HEK293 (cell line): Measurements from ENCODE around the gene PAX7.
A peak's percentile ranks its signal among the peaks of the same experiment; 100 is the strongest.

Experiments
- CTCF ChIA-PET: fragments of 350-600 bp; formaldehyde crosslinking; extraction: SDS; loops from one replicate; lab custom pipeline; 2021; ENCODE audit warnings: antibody characterized with exemption; lab: Yijun Ruan, JAX
- POLR2A ChIA-PET: fragments of 300-600 bp; formaldehyde crosslinking; extraction: SDS; loops from one replicate; lab custom pipeline; 2020; ENCODE audit warnings: antibody characterized with exemption, inconsistent platforms; lab: Yijun Ruan, JAX
- H3K27ac ChIP-seq: fragments of 200-500 bp; sonication (Bioruptor generic); 2 replicates; pipeline ENCODE4 v1.5.1; 2014; ENCODE audit warnings: low read depth, low read length, control low read depth, inconsistent platforms; ENCODE audit errors: extremely low read depth
- H3K36me3 ChIP-seq, 2 experiments: fragments of 200-500 bp in 1 of 2; sonication (Bioruptor generic) in 1 of 2; 1 replicate in 1 of 2; 2 replicates in 1 of 2; pipeline ENCODE4 v1.5.1; 2014 to 2017; ENCODE audit warnings: inconsistent platforms in 2 of 2, low read length in 2 of 2; ENCODE audit not compliant: control insufficient read depth in 2 of 2, insufficient read depth in 1 of 2
- H3K4me1 ChIP-seq: fragments of 200-500 bp; sonication (Bioruptor generic); 2 replicates; pipeline ENCODE4 v1.5.1; 2014; ENCODE audit warnings: mild to moderate bottlenecking, low read length, inconsistent platforms; ENCODE audit not compliant: control insufficient read depth, insufficient read depth
- H3K4me3 ChIP-seq: 2 replicates; pipeline ENCODE4 v1.5.1; 2011; ENCODE audit warnings: low read depth, mild to moderate bottlenecking, control low read depth, low read length, moderate library complexity
- H3K9me3 ChIP-seq: fragments of 200-500 bp; sonication (Bioruptor generic); 2 replicates; pipeline ENCODE4 v1.5.1; 2014; ENCODE audit warnings: low read depth, low read length, inconsistent platforms; ENCODE audit not compliant: control insufficient read depth, insufficient read depth
- BCL11A ChIP-seq: fragments of 450-650 bp; formaldehyde crosslinking; IDR thresholded peaks from 2 replicates; pipeline ENCODE4 v1.5.1; 2016; ENCODE audit warnings: low read depth, missing biosample characterization, missing genetic modification characterization
- FEZF1 ChIP-seq: fragments of 450-650 bp; formaldehyde crosslinking; IDR thresholded peaks from 2 replicates; pipeline ENCODE4 v1.5.1; 2016; ENCODE audit warnings: missing biosample characterization, missing genetic modification characterization
- GLIS1 ChIP-seq: fragments of 450-650 bp; formaldehyde crosslinking; IDR thresholded peaks from 2 replicates; pipeline ENCODE4 v1.5.1; 2016; ENCODE audit warnings: missing biosample characterization, missing genetic modification characterization
- GLIS2 ChIP-seq: fragments of 450-650 bp; formaldehyde crosslinking; IDR thresholded peaks from 2 replicates; pipeline ENCODE4 v1.5.1; 2016; ENCODE audit warnings: missing biosample characterization, missing genetic modification characterization
- KLF7 ChIP-seq: fragments of 450-650 bp; formaldehyde crosslinking; IDR thresholded peaks from 2 replicates; pipeline ENCODE4 v1.5.1; 2016; ENCODE audit warnings: missing biosample characterization, missing genetic modification characterization, borderline replicate concordance
- PRDM1 ChIP-seq: fragments of 450-650 bp; formaldehyde crosslinking; IDR thresholded peaks from 2 replicates; pipeline ENCODE4; 2016; ENCODE audit warnings: missing biosample characterization, missing genetic modification characterization
- SCRT1 ChIP-seq: fragments of 450-650 bp; formaldehyde crosslinking; IDR thresholded peaks from 2 replicates; pipeline ENCODE4 v1.5.1; 2016; ENCODE audit warnings: missing biosample characterization, missing genetic modification characterization, borderline replicate concordance
- ZNF138 ChIP-seq: fragments of 450-650 bp; formaldehyde crosslinking; IDR thresholded peaks from 2 replicates; pipeline ENCODE4 v1.5.1; 2016; ENCODE audit warnings: missing biosample characterization, missing genetic modification characterization, borderline replicate concordance
- ZNF175 ChIP-seq: fragments of 450-650 bp; formaldehyde crosslinking; IDR thresholded peaks from 2 replicates; pipeline ENCODE4 v1.5.1; 2016; ENCODE audit warnings: missing biosample characterization, missing genetic modification characterization
- ZNF202 ChIP-seq: fragments of 450-650 bp; formaldehyde crosslinking; IDR thresholded peaks from 2 replicates; pipeline ENCODE4 v1.5.1; 2016; ENCODE audit warnings: missing biosample characterization, missing genetic modification characterization, borderline replicate concordance
- ZNF324 ChIP-seq: fragments of 450-650 bp; formaldehyde crosslinking; IDR thresholded peaks from 2 replicates; pipeline ENCODE4 v1.5.1; 2016; ENCODE audit warnings: missing biosample characterization, missing genetic modification characterization
- ZNF521 ChIP-seq: fragments of 450-650 bp; formaldehyde crosslinking; IDR thresholded peaks from 2 replicates; pipeline ENCODE4 v1.5.1; 2017; ENCODE audit warnings: missing biosample characterization, mild to moderate bottlenecking, missing genetic modification characterization
- ZNF571 ChIP-seq: fragments of 450-650 bp; formaldehyde crosslinking; IDR thresholded peaks from 2 replicates; pipeline ENCODE4 v1.5.0; 2017; ENCODE audit warnings: missing biosample characterization, missing genetic modification characterization
- ZNF629 ChIP-seq: fragments of 450-650 bp; formaldehyde crosslinking; IDR thresholded peaks from 2 replicates; pipeline ENCODE4 v1.5.1; 2017; ENCODE audit warnings: missing biosample characterization, missing genetic modification characterization
- ZNF701 ChIP-seq: fragments of 450-650 bp; formaldehyde crosslinking; IDR thresholded peaks from 2 replicates; pipeline ENCODE4 v1.5.1; 2016; ENCODE audit warnings: missing biosample characterization, missing genetic modification characterization
- TF ChIP-seq, protein P1 (sequence below): fragments of 450-650 bp; formaldehyde crosslinking; conservative IDR thresholded peaks from 2 replicates; pipeline ENCODE4 v1.5.1; 2016; ENCODE audit warnings: low read depth, missing biosample characterization, missing genetic modification characterization
- TF ChIP-seq, protein P2 (sequence below): fragments of 450-650 bp; formaldehyde crosslinking; IDR thresholded peaks from 2 replicates; pipeline ENCODE4 v1.5.1; 2016; ENCODE audit warnings: missing biosample characterization, missing genetic modification characterization, borderline replicate concordance
- TF ChIP-seq, protein P3 (sequence below): fragments of 450-650 bp; formaldehyde crosslinking; IDR thresholded peaks from 2 replicates; pipeline ENCODE4; 2016; ENCODE audit warnings: missing biosample characterization, missing genetic modification characterization

The PAX7 gene

GRCh38 chr1:18643154-18644012, 12.7 kb downstream of the PAX7 start (continued):
- TF ChIP-seq, protein P1, sequence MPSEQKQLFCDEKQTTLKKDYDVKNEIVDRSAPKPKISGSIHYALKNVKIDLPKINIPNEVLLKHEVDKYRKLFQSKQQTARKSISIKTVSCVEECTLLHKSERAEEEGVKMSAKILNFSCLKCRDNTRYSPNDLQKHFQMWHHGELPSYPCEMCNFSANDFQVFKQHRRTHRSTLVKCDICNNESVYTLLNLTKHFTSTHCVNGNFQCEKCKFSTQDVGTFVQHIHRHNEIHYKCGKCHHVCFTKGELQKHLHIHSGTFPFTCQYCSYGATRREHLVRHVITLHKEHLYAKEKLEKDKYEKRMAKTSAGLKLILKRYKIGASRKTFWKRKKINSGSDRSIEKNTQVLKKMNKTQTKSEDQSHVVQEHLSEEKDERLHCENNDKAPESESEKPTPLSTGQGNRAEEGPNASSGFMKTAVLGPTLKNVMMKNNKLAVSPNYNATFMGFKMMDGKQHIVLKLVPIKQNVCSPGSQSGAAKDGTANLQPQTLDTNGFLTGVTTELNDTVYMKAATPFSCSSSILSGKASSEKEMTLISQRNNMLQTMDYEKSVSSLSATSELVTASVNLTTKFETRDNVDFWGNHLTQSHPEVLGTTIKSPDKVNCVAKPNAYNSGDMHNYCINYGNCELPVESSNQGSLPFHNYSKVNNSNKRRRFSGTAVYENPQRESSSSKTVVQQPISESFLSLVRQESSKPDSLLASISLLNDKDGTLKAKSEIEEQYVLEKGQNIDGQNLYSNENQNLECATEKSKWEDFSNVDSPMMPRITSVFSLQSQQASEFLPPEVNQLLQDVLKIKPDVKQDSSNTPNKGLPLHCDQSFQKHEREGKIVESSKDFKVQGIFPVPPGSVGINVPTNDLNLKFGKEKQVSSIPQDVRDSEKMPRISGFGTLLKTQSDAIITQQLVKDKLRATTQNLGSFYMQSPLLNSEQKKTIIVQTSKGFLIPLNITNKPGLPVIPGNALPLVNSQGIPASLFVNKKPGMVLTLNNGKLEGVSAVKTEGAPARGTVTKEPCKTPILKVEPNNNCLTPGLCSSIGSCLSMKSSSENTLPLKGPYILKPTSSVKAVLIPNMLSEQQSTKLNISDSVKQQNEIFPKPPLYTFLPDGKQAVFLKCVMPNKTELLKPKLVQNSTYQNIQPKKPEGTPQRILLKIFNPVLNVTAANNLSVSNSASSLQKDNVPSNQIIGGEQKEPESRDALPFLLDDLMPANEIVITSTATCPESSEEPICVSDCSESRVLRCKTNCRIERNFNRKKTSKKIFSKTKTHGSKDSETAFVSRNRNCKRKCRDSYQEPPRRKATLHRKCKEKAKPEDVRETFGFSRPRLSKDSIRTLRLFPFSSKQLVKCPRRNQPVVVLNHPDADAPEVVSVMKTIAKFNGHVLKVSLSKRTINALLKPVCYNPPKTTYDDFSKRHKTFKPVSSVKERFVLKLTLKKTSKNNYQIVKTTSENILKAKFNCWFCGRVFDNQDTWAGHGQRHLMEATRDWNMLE (tag by site-specific recombination): no peak
- TF ChIP-seq GLIS2 (tag by site-specific recombination): peak; percentile 38; the same call in 1 of the 2 replicates
- no peak for TF ChIP-seq KLF7 (tag by site-specific recombination)
- peak; percentile 36; the same call in 1 of the 2 replicates for TF ChIP-seq PRDM1 (tag by site-specific recombination)
- TF ChIP-seq ZNF202 (tag by site-specific recombination): no peak
- TF ChIP-seq, protein P2, sequence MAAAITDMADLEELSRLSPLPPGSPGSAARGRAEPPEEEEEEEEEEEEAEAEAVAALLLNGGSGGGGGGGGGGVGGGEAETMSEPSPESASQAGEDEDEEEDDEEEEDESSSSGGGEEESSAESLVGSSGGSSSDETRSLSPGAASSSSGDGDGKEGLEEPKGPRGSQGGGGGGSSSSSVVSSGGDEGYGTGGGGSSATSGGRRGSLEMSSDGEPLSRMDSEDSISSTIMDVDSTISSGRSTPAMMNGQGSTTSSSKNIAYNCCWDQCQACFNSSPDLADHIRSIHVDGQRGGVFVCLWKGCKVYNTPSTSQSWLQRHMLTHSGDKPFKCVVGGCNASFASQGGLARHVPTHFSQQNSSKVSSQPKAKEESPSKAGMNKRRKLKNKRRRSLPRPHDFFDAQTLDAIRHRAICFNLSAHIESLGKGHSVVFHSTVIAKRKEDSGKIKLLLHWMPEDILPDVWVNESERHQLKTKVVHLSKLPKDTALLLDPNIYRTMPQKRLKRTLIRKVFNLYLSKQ: no peak
- TF ChIP-seq ZNF629 (tag by site-specific recombination): no peak
- no peak for TF ChIP-seq ZNF138 (tag by site-specific recombination)
- no peak for TF ChIP-seq ZNF701
- TF ChIP-seq BCL11A (tag by site-specific recombination): no peak

- no peak overlapping the region; the same call in 1 of the 2 replicates for H3K27ac ChIP-seq
- H3K4me3 ChIP-seq: no peak overlapping the region
- no peak for TF ChIP-seq GLIS1 (tag by site-specific recombination)
- TF ChIP-seq, all 188 proteins: peak for 0
- H3K9me3 ChIP-seq: no peaks in the 10 kb centered on the region
- ChIA-PET CTCF (interaction anchor here (0.6 to 1.2 kb wide), 3 partner anchors 37 to 47 kb away, joined by 3 to 8 read pairs (median 4); no protein-coding TSS in a partner anchor), POLR2A (interaction anchor here (0.8 kb wide), 1 partner anchor 26 kb away, joined by 3 read pairs; no protein-coding TSS in a partner anchor)
- H3K36me3 ChIP-seq: no peaks in the 10 kb centered on the region
- peaks cover 17% of the 10 kb centered on the region for H3K4me1 ChIP-seq
These were observed 13.4 kb downstream of the PAX7 start for GRCh38 chr1:18644013-18644399.

DNA sequence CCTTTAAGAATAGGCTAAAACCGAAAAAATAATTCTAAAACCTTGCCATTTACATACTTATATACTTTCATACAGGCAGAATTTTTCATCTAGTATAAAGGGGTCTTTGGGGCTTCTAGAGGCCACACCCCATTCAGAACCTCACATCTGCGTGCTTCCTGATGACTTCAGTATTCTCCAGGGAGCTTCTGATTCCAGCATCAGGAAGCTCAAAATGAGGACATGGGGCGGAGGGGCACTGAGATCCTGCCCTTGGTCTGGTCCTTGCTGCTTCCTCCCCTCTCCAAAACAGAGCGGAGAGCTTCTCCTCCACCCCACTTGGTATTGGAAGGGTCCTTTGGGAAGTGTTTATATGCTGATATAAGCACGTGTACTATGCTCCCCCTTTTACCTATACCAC, 13.8 kb downstream of the PAX7 start:
- no peak overlapping the region for H3K4me3 ChIP-seq
- H3K4me1 ChIP-seq: peaks cover 17% of the 10 kb centered on the region
- ChIA-PET POLR2A (interaction anchor here (0.8 kb wide), 1 partner anchor 26 kb away, joined by 3 read pairs; no protein-coding TSS in a partner anchor), CTCF (interaction anchor here (0.6 to 1.2 kb wide), 3 partner anchors 36 to 47 kb away, joined by 3 to 8 read pairs (median 4); no protein-coding TSS in a partner anchor)
- no peaks in the 10 kb centered on the region for H3K9me3 ChIP-seq
- no peaks in the 10 kb centered on the region for H3K36me3 ChIP-seq
- no peak overlapping the region for H3K27ac ChIP-seq
- no peak for TF ChIP-seq ZNF175 (tag by site-specific recombination)
- TF ChIP-seq SCRT1 (tag by site-specific recombination): no peak
- no peak for TF ChIP-seq FEZF1
- TF ChIP-seq, protein P3, sequence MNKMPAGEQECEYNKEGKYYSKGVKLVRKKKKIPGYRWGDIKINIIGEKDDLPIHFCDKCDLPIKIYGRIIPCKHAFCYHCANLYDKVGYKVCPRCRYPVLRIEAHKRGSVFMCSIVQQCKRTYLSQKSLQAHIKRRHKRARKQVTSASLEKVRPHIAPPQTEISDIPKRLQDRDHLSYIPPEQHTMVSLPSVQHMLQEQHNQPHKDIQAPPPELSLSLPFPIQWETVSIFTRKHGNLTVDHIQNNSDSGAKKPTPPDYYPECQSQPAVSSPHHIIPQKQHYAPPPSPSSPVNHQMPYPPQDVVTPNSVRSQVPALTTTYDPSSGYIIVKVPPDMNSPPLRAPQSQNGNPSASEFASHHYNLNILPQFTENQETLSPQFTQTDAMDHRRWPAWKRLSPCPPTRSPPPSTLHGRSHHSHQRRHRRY (tag by site-specific recombination): no peak
- no peak for TF ChIP-seq ZNF521 (tag by site-specific recombination)
- TF ChIP-seq ZNF571 (tag by site-specific recombination): no peak
- no peak for TF ChIP-seq ZNF324 (tag by site-specific recombination)
- TF ChIP-seq, protein P1 (tag by site-specific recombination): no peak
